ENCODE results near the gene ADAM12.
A peak's percentile ranks its signal among the peaks of the same experiment; 100 is the strongest.

The ADAM12 gene

DNA sequence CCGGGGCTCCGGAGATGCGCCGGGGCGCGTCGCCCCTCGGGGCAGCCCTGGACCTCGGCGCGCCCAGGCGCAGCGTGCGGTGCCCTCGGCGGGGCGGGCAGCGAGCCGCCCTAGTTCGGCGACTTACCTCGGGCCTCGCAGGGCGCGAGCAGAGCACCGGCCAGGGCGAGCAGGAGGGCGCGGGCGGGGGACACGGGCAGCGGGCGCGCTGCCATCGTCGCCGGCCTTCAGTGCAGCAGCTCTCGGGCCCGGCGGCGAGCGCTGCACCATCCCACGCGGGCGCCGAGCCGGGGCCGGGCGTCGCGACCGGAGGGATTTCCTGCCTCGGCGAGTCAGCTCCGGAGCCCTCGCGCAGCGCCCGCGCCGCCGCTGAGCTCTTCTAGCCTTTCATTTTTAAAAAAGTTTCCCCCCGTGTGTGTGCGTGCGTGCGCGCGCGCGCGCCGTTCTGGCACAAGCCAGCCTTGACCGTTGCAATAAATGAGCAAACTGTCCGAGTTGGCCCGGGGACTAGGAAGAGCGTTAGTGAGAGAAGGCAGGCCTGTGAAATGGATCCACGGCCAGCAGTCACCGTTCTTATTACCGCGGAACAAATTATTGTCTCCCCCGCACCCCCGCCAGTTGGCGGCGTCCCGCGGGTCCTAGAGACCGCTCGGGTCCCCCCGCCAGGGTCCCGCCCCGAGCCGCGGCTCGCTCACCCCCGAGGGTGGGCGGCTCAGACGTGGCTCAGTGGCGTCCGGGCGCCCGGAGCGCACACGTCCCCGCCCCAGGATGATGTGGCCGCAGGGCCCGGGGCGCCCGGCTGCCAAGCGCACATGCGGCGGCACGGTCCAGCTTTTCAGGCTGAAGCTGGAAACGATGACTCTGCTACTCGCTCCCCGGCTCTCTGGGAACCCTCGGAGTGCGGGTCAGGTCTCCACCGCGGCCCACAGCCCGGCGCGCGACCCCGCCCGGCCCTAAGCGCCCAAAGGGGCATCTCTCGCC, at the start of gene ADAM12:
Gene ADAM12, minus strand, starts transcription at position 547 of the 981 bp plus-strand sequence. Its CDS starts 332 bp downstream, at position 215.
- DNase-seq (ENCODE audit: low spot score) = peak; percentile 83

DNA sequence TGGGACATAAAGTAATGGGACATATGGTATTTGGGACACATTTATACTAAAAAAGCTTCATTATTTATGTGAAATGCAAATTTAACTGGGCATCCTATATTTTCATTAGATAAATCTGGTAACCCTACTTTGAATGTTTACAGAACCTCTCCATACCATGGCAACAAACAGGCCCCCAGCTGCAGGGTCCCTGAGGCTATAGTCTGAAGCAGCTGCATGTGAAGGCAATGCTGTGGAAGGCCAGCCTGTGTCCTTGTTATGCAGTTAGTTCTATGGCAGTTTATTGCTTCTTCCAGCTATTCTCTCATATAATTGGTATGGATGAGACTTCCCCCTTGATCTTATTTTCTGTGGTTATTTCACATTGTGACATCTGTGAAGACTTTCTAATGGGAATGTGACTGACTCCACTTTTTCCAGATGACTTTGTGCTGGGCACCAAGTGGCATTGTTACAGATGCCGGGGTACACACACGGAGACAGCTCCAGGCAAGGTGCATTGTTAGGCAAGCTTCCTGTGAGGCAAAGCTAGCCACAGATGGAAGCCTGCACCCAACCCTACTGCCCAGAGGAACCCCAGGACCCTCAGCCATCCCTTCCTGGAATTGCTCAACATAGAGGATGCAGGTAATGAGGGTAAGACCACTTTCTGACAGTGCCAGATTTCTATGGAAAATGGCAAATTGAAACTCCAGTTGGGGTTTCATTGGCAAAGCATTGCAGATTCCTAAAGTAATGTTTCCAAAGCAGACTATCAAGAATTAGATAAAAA, 49.5 kb upstream of the ADAM12 start:
- DNase-seq (ENCODE audit: low spot score) = no peak

GRCh38 chr10:126434235-126434634, 46.0 kb upstream of the ADAM12 start:
- DNase-seq (ENCODE audit: low spot score) = no peak

- no peak for DNase-seq (ENCODE audit: low spot score)
These were observed 45.1 kb upstream of the ADAM12 start for GRCh38 chr10:126433351-126433750.

- no peak for DNase-seq (ENCODE audit: low spot score)
These were observed 44.2 kb upstream of the ADAM12 start for GRCh38 chr10:126432507-126432906.

DNA sequence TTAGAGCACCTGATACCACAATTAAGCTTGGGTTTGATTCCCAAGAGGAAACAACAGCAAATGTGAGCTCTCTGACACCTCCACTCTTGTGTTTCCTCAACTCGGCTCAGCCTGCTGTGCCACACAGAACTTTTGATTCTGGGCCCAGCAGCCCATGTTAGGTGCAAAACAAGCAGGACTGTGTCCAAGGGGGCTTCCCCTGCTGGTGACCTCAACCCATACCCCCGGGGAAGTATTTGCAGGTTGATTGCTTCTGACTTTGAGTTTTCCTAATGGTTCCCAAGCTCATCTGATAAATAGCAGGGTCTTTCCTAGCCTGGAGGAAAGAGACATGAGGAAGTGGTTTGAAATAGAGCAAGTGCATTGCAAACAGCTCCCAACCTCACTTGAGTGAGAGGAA, 43.5 kb upstream of the ADAM12 start:
- no peak for DNase-seq (ENCODE audit: low spot score)

DNA sequence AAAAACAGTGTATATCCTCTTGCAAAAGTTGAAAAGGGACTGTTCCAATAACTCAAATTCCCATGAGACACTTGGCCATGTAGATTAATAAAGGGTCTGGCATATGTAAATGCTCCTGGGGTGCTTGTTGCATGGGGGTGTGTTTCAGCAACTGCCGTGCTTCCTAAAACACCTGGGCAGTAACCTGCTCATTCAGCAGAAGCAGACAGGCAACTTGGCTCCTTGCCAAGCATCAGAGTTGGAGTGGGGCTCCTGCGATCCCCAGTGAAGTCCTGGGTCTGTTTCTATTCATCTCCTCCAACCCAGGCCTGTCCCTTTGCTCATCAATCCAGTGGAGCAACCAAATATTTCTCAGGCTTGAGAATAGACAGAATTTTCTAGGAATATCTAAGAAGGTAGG, 42.2 kb upstream of the ADAM12 start:
- DNase-seq (ENCODE audit: low spot score) = no peak

DNA sequence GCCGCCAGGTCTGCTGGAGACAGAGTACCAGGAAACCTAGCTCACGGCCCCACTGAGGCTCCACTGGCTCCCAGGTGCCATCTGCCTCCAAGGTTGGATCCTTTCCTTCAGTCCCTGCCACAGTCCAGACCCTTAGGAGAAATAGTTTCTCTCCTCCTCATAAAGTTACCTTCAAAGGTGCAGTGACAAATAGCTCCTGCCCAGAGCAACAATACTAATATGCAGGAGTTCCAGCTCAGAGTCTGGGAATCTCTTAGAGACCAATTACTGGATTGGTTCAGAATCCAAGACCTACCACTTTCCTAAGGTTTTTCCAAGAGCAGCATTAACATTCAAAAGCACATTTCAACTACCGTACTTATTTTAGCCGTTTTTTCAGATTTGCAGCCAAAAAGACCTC, 41.0 kb upstream of the ADAM12 start:
- DNase-seq (ENCODE audit: low spot score) = no peak

DNA sequence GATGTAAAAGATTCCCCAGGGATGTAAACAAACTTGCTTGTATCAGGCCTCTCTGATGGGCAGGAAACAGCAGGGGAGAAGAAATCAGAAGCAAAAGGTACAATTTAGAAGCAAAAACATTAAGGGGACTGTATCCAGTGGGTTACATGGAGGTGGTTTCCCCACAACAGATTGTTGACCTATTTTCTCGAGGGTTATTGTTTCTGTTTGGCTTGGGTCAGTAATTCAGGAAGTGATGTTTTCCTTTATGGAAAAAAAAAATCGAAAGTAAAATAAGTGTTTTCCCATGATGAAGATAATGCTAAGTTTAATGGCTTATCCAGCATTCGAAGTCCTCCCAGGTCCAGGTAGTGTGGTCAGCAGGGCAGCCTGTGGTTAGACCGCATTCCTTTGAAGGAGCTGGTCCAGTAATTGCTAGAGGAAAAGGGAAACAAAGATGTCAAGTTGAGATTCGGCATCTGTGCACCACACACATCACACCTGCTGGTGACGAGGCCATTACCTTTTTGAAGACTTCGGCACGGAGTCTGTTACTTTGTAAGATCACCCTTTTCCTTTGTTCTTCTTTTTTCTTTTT, 37.3 kb upstream of the ADAM12 start:
- DNase-seq (ENCODE audit: low spot score) = no peak

DNA sequence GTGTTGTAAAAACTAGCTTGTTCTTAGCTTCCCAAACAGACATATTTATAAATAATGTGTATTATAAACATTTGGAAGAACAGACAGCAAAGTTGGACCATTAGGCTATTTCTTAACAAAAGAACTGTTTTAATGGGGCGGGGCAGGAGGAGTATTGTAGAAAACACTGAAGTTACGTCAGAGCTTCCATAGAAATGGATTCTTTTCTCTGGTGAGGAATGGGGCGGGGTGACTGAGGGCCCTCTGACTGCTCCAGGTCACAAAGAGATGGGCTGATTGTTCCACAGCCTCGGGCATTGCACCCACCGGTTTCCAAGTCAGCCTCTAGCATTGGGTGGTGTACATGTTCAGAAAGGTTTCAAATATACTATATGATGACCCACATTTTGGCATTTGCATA, 36.8 kb upstream of the ADAM12 start:
- no peak for DNase-seq (ENCODE audit: low spot score)

DNA sequence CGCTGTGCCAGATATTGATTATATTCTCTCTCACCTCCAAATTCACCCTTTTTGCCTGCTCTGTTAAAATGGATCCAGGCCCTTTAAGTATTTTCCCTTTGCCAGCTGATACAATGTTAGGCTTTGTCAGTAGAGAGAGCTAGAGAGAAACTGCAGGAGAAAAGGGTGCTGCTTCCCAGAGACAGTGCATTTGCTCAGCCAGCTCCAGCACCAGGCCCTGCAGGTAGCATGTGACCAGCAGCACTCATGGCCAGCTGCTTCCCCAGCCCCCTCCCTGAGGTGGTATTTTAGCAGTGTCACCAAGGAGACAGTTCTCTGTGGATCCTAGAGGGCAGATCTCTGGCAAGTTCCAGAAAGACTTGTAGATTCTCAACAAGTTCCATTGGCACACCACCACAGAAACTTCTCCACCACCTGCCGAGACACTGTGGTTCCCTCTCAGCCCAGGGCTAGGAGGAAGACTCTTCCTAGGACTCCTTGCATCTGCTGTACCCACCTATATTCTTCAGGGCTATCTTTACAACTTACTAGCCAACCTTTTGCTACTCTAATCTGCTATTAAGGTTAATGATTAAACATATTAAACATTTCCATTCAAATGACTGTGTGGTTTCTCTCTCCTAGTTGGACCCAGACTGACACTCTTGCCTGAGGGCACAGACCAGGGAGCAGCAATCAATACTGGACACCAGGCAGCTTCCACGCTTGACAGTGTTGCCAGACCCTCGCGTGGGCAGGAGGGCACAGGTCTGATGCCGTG, 35.6 kb upstream of the ADAM12 start:
- no peak for DNase-seq (ENCODE audit: low spot score)

- DNase-seq (ENCODE audit: low spot score) = no peak
These were observed 34.3 kb upstream of the ADAM12 start for GRCh38 chr10:126422567-126422966.

DNA sequence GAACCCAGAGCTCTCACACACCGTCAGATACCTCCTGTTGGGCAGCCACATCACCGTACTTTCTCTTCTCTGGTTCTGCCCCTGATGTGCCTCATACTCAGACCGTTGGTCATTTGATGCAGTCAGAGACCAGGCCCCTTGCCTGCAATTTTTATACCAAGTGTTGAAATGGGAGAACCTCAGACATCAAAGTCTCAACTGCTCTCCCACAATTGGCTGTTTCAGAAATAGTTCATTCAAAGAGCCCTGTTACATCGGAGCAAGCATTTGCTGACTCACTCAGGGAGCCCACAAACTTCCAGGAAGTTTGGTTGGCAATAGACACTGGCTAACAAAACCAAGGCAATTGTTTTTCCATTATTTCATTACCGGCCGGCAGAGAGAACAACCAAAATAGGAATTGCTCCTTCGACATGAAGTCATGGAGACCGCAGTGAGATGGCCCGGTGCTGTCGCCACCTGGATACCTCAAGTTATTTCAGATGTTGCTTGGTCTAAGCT, 33.5 kb upstream of the ADAM12 start:
- DNase-seq (ENCODE audit: low spot score) = no peak

DNA sequence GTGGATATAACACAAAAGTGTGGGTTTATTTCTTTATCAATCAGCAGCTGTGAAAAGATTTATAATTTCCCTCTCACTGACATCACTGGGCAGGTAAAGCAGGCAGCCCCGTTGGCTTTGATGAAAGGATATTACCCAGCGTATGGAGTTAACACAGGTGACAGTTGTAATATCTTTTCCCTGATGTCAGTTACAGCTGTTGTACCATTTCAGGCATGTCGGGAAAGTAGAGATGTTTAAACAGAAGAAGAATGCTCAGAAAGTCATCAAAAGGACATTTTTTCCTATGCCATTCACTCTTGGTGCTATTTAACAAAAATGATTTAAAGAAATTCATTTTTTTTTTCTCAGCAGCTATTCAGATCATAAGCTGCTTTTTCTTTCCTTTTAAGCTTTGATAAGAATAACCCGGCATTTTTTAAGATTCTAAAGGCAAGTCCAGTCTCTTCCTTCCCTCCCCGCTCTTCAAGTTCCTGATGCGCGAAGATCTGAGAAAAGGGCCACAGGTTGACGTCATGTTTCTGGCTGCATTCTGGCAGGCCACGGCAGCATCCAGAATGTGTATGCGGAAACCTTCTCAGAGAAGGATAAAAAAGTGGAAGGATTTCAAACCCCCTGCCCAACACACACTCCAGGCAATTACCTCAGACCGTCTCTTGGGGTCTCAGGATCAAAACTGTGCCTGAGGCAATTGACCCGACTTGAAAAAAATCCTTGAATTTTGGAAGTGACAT, 32.5 kb upstream of the ADAM12 start:
- no peak for DNase-seq (ENCODE audit: low spot score)

- DNase-seq (ENCODE audit: low spot score) = no peak
These were observed 29.0 kb upstream of the ADAM12 start for GRCh38 chr10:126417220-126417825.

DNA sequence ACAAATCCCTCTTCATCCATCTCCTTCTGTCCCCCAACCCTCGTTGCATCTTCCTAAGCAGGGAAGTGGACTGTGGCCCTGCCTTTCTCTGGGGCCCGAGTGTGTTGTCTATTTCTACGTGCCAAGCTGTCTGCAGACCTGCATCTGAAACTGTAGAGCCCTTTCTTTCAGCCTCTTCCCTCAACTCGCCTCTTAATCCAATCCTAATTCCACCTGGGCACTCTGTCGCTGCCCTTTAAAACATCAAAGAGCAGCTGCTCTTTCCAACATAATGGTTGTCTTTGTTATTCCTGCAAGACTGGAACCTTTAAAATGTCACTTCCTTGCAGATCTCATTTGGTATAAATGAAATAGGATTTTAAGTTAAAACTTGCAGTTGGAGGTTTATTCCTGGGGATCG, 21.5 kb upstream of the ADAM12 start:
- no peak for DNase-seq (ENCODE audit: low spot score)

DNA sequence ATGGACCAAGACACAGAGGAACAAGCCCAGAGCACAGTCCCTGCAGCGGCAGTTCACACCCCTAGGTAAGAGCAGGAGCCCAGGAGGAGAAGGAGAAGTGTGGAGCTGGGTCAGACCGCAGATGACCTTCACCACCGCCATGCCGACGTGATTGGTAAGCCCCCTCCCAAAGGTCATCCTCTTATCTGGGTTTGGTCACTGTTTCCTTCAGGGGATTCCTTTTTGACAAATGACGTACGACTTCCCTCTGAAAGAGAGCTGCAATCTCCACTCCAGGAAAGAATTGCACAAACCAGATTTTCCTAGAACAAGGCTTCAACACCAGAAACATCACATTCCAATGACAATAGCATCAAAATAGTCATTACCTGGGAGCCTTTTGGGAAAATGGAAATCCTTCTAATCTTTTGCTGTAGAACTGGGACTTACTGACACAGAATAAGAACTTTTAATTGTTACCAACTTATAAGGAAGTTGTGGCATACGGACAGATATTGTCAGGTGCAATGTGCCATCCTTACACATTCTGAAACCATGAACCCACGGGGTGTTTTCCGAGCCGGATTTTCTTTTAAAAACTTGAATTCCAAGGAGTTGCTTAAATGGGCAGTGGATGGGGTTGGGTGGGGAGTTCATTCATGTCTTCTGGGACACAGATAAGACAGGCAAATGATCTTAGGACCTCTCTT, 20.8 kb upstream of the ADAM12 start:
- no peak for DNase-seq (ENCODE audit: low spot score)

GRCh38 chr10:126407831-126408230, 19.6 kb upstream of the ADAM12 start:
- DNase-seq (ENCODE audit: low spot score) = no peak

- no peak for DNase-seq (ENCODE audit: low spot score)
These were observed 17.0 kb upstream of the ADAM12 start for GRCh38 chr10:126405239-126405775.

Measured in left forelimb (tissue), 1 donor.